Measurements from ENCODE around the gene LIX1L.
A peak's percentile ranks its signal among the peaks of the same experiment; 100 is the strongest.

DNA sequence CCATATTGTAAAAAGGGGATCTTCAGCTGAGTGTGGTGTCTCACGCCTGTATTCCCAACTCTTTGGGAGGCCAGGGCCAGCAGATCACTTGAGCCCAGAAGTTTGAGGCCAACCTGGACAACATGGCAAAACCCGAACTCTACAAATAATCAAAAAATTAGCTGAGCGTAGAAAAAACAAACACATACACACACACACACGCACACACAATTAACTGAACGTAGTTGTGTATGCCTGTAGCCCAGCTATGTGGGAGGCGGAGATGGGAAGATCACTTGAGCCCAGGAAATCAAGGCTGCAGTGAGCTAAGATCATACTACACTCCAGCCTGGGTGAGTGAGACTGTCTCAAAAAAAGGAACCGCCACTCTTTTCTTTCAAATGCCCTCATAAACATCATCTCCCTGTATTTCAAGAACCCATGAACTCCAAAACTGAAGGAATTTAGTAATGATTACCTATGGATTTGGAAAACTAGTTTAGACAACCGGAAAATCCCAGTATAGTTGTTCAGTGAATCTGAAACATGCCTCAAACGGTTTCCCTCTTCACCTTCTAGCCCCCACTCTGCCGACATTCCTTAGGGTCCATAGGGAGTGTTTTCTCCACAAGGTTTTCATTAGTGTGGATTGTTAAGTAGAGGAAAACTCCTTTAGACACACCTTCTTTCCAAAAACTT, 34.1 kb upstream of the LIX1L start:
- TF ChIP-seq, protein P1, sequence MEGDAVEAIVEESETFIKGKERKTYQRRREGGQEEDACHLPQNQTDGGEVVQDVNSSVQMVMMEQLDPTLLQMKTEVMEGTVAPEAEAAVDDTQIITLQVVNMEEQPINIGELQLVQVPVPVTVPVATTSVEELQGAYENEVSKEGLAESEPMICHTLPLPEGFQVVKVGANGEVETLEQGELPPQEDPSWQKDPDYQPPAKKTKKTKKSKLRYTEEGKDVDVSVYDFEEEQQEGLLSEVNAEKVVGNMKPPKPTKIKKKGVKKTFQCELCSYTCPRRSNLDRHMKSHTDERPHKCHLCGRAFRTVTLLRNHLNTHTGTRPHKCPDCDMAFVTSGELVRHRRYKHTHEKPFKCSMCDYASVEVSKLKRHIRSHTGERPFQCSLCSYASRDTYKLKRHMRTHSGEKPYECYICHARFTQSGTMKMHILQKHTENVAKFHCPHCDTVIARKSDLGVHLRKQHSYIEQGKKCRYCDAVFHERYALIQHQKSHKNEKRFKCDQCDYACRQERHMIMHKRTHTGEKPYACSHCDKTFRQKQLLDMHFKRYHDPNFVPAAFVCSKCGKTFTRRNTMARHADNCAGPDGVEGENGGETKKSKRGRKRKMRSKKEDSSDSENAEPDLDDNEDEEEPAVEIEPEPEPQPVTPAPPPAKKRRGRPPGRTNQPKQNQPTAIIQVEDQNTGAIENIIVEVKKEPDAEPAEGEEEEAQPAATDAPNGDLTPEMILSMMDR (IDR thresholded peaks at IDR 0.05): no peak
- TF ChIP-seq EP300 (IDR thresholded peaks at IDR 0.05): no peak
- TF ChIP-seq POLR2AphosphoS5 (IDR thresholded peaks at IDR 0.05): peak in 2 of 3 donors; percentile 80 to 87
- no peak for TF ChIP-seq POLR2A (IDR thresholded peaks at IDR 0.05)
